Fibroblast of gingiva (primary cell): ENCODE data around the gene PHGDH.
"Not testable (repeated sequence)": the region's sequence is repeated elsewhere in the genome, so short reads cannot be mapped to it uniquely, and the experiment has no call there.

ENCODE experiments used
- DNase-seq: peaks from one replicate; pipeline ENCODE4 v3.0.0-alpha.2; 2011; ENCODE audit warnings: low read depth

The PHGDH gene

GRCh38 chr1:119711804-119712341 lies at the start of gene PHGDH:
Gene PHGDH, plus strand, starts transcription at chr1:119711934. Its CDS starts 89 bp downstream, at chr1:119712023.
- peak; percentile 85 for DNase-seq

- DNase-seq: no peak
Observed at GRCh38 chr1:119662034-119662437, 49.7 kb upstream of the PHGDH start.

GRCh38 chr1:119664067-119664466 lies 47.7 kb upstream of the PHGDH start:
- DNase-seq: no peak

- no peak for DNase-seq
Observed at GRCh38 chr1:119667173-119667572, 44.6 kb upstream of the PHGDH start.

- DNase-seq: no peak
Observed at GRCh38 chr1:119670898-119671297, 40.8 kb upstream of the PHGDH start.

- DNase-seq: no peak
Observed at GRCh38 chr1:119673171-119673940, 38.4 kb upstream of the PHGDH start.

- peak; percentile 30 for DNase-seq
Observed at GRCh38 chr1:119674111-119674526, 37.6 kb upstream of the PHGDH start.

GRCh38 chr1:119674835-119675289 lies 36.9 kb upstream of the PHGDH start:
- DNase-seq: peak; percentile 47

GRCh38 chr1:119675349-119676345 lies 36.1 kb upstream of the PHGDH start:
- DNase-seq: peak; percentile 74

GRCh38 chr1:119676571-119677206 lies 35.0 kb upstream of the PHGDH start:
- peak; percentile 47 for DNase-seq

GRCh38 chr1:119679223-119679622 lies 32.5 kb upstream of the PHGDH start:
- DNase-seq: no peak

GRCh38 chr1:119680193-119680592 lies 31.5 kb upstream of the PHGDH start:
- no peak for DNase-seq

- no peak for DNase-seq
Observed at GRCh38 chr1:119680723-119681122, 31.0 kb upstream of the PHGDH start.

GRCh38 chr1:119681560-119681959 lies 30.2 kb upstream of the PHGDH start:
- no peak for DNase-seq

GRCh38 chr1:119682141-119682540 lies 29.6 kb upstream of the PHGDH start:
- no peak for DNase-seq

GRCh38 chr1:119683893-119684292 lies 27.8 kb upstream of the PHGDH start:
- no peak for DNase-seq

- no peak for DNase-seq
Observed at GRCh38 chr1:119686661-119687060, 25.1 kb upstream of the PHGDH start.

GRCh38 chr1:119687434-119688079 lies 24.2 kb upstream of the PHGDH start:
- DNase-seq: no peak

- DNase-seq: no peak
Observed at GRCh38 chr1:119688810-119689209, 22.9 kb upstream of the PHGDH start.

GRCh38 chr1:119689511-119689910 lies 22.2 kb upstream of the PHGDH start:
- DNase-seq: no peak

- not testable (repeated sequence) for DNase-seq
Observed at GRCh38 chr1:119696863-119697262, 14.9 kb upstream of the PHGDH start.
